SK-N-SH (cell line): ENCODE measurements around the gene SAMD14. TPM values are rescaled to one million over a fixed set of nuclear protein-coding genes. Genes with fewer than 3 reads are reported as not detected.

Experiments used
- CTCF ChIA-PET: fragments of 300-600, 350-600 bp; formaldehyde crosslinking; extraction: SDS; loops from one replicate; lab custom pipeline; 2021; lab: Yijun Ruan, JAX
- POLR2A ChIA-PET: fragments of 350-600 bp; sonication (Branson Sonifier 250); formaldehyde crosslinking; extraction: SDS; loops from one replicate; lab custom pipeline; 2020; ENCODE audit warnings: antibody characterized with exemption, inconsistent platforms; lab: Yijun Ruan, JAX
- DNase-seq: peaks from one replicate; pipeline ENCODE4 v3.0.0; 2012
- H2AFZ ChIP-seq: fragments of 200-600 bp; sonication (generic); 2 replicates; pipeline ENCODE4 v1.8.1; 2016; ENCODE audit warnings: antibody characterized with exemption, mild to moderate bottlenecking, low read depth
- H3F3A ChIP-seq: fragments of 200-600 bp; sonication (generic); replicated peaks from 2 replicates; pipeline ENCODE3; 2016; ENCODE audit warnings: antibody characterized with exemption, mild to moderate bottlenecking; ENCODE audit not compliant: insufficient read depth
- H3K27ac ChIP-seq, 2 experiments: fragments of 200-500 bp in 1 of 2; fragments of 200-600 bp in 1 of 2; sonication (Bioruptor generic) in 1 of 2; sonication (generic), shearing (Covaris generic) in 1 of 2; 2 replicates each; pipeline versions ENCODE4 v1.5.1 to v1.6.1; 2014 to 2016; ENCODE audit warnings: low read depth in 2 of 2, inconsistent platforms in 1 of 2, low read length in 1 of 2, mild to moderate bottlenecking in 1 of 2, mixed read lengths in 1 of 2
- H3K27me3 ChIP-seq: fragments of 200-600 bp; sonication (generic), shearing (Covaris generic); 2 replicates; pipeline ENCODE4 v1.6.1; 2016; ENCODE audit warnings: mixed run types; ENCODE audit not compliant: insufficient read depth
- H3K36me3 ChIP-seq, 2 experiments: fragments of 200-500 bp in 1 of 2; fragments of 200-600 bp in 1 of 2; sonication (Bioruptor generic) in 1 of 2; sonication (generic) in 1 of 2; replicated peaks in 1 of 2; 2 replicates each; pipeline versions ENCODE3 to v1.5.1; 2014 to 2016; ENCODE audit warnings: low read length in 1 of 2, mild to moderate bottlenecking in 1 of 2; ENCODE audit not compliant: insufficient read depth in 2 of 2, control insufficient read depth in 1 of 2
- H3K4me1 ChIP-seq, 2 experiments: fragments of 200-500 bp in 1 of 2; fragments of 200-600 bp in 1 of 2; sonication (Bioruptor generic) in 1 of 2; sonication (generic), shearing (Covaris generic) in 1 of 2; 2 replicates each; pipeline versions ENCODE4 v1.5.1 to v1.6.1; 2014 to 2016; ENCODE audit warnings: low read depth in 1 of 2, low read length in 1 of 2, mixed run types in 1 of 2; ENCODE audit not compliant: insufficient read depth in 2 of 2, control insufficient read depth in 1 of 2
- H3K4me2 ChIP-seq: fragments of 200-600 bp; sonication (generic), shearing (Covaris generic); 2 replicates; pipeline ENCODE4 v1.6.1; 2017; ENCODE audit warnings: mixed run types
- H3K4me3 ChIP-seq, 2 experiments: fragments of 200-500 bp in 1 of 2; fragments of 200-600 bp in 1 of 2; sonication (Bioruptor generic) in 1 of 2; sonication (generic), shearing (Covaris generic) in 1 of 2; 2 replicates each; pipeline versions ENCODE4 v1.5.1 to v1.8.1; 2014 to 2016; ENCODE audit warnings: low read depth in 2 of 2, inconsistent platforms in 1 of 2, low read length in 1 of 2, mild to moderate bottlenecking in 1 of 2, mixed read lengths in 1 of 2, moderate library complexity in 1 of 2
- H3K79me2 ChIP-seq: fragments of 200-600 bp; sonication (generic); 2 replicates; pipeline ENCODE4 v1.8.1; 2017; ENCODE audit warnings: mild to moderate bottlenecking; ENCODE audit not compliant: insufficient read depth
- H3K9ac ChIP-seq: fragments of 200-600 bp; sonication (generic); 2 replicates; pipeline ENCODE4 v1.6.1; 2017; ENCODE audit warnings: mixed run types
- H3K9me2 ChIP-seq: fragments of 200-600 bp; sonication (generic); 2 replicates; pipeline ENCODE4 v1.6.1; 2017; ENCODE audit warnings: mixed run types
- H3K9me3 ChIP-seq: fragments of 200-600 bp; sonication (generic); 2 replicates; pipeline ENCODE4 v1.6.1; 2017; ENCODE audit warnings: mixed run types, mild to moderate bottlenecking, moderate library complexity
- H4K20me1 ChIP-seq: fragments of 200-600 bp; sonication (generic); 2 replicates; pipeline ENCODE4 v1.6.1; 2017; ENCODE audit warnings: mild to moderate bottlenecking, mixed run types; ENCODE audit not compliant: insufficient read depth
- EP300 ChIP-seq, 2 experiments: IDR thresholded peaks; 2 replicates each; pipeline versions ENCODE4 v1.4.0 to v1.6.1; 2012; ENCODE audit warnings: borderline replicate concordance in 1 of 2, low read depth in 1 of 2, low read length in 1 of 2
- EZH2phosphoT487 ChIP-seq: fragments of 200-600 bp; sonication (generic); IDR thresholded peaks from 2 replicates; pipeline ENCODE4 v1.6.1; 2017; ENCODE audit warnings: low read depth, mixed run types, mild to moderate bottlenecking, antibody characterized with exemption, moderate library complexity, borderline replicate concordance
- GABPA ChIP-seq: IDR thresholded peaks from 2 replicates; pipeline ENCODE4 v1.4.0; 2012; ENCODE audit warnings: low read depth, mild to moderate bottlenecking
- GATA2 ChIP-seq: sonication (generic); formaldehyde crosslinking; IDR thresholded peaks from 2 replicates; pipeline ENCODE4 v1.5.0; 2020; ENCODE audit warnings: mild to moderate bottlenecking, missing genetic modification reagents
- JUND ChIP-seq: IDR thresholded peaks from 2 replicates; pipeline ENCODE4 v1.4.0; 2012
- MXI1 ChIP-seq: IDR thresholded peaks from 2 replicates; pipeline ENCODE4 v1.6.1; 2012; ENCODE audit warnings: mild to moderate bottlenecking, low read depth, low read length, improper control_type of control experiment
- PBX3 ChIP-seq: IDR thresholded peaks from 2 replicates; pipeline ENCODE4; 2012
- POLR2AphosphoS5 ChIP-seq: IDR thresholded peaks from 2 replicates; pipeline ENCODE4 v1.6.1; 2012; ENCODE audit warnings: low read depth, low read length
- RAD21 ChIP-seq: IDR thresholded peaks from 2 replicates; pipeline ENCODE4 v1.6.1; 2012; ENCODE audit warnings: mild to moderate bottlenecking, low read length
- RCOR1 ChIP-seq: fragments of 150-350 bp; IDR thresholded peaks from 2 replicates; pipeline ENCODE4 v1.6.1; 2017; ENCODE audit warnings: antibody characterized with exemption, low read length
- REST ChIP-seq: IDR thresholded peaks from 2 replicates; pipeline ENCODE4 v1.6.1; 2012; ENCODE audit warnings: mild to moderate bottlenecking, low read depth, low read length, moderate library complexity
- RXRA ChIP-seq: IDR thresholded peaks from 2 replicates; pipeline ENCODE4 v1.4.0; 2012; ENCODE audit warnings: low read depth, mild to moderate bottlenecking, borderline replicate concordance
- SIN3A ChIP-seq: IDR thresholded peaks from 2 replicates; pipeline ENCODE4 v1.6.1; 2012; ENCODE audit warnings: low read depth, mild to moderate bottlenecking, low read length, moderate library complexity, borderline replicate concordance
- SMC3 ChIP-seq: IDR thresholded peaks from 2 replicates; pipeline ENCODE4 v1.6.1; 2012; ENCODE audit warnings: low read depth, low read length, improper control_type of control experiment
- TEAD4 ChIP-seq: IDR thresholded peaks from 2 replicates; pipeline ENCODE4 v1.4.0; 2012; ENCODE audit warnings: mild to moderate bottlenecking, borderline replicate concordance; ENCODE audit not compliant: insufficient read depth
- USF1 ChIP-seq: IDR thresholded peaks from 2 replicates; pipeline ENCODE4 v1.4.0; 2012; ENCODE audit warnings: low read depth, borderline replicate concordance
- USF2 ChIP-seq: fragments of 150-350 bp; IDR thresholded peaks from 2 replicates; pipeline ENCODE4 v1.6.1; 2017; ENCODE audit warnings: antibody characterized with exemption, low read length, low read depth, borderline replicate concordance
- ZBTB33 ChIP-seq: IDR thresholded peaks from 2 replicates; pipeline ENCODE4 v1.4.0; 2012; ENCODE audit warnings: low read depth, borderline replicate concordance
- WGBS: methylation state at CpG from one replicate; pipeline ENCODE4 v1.1.6; 2017; ENCODE audit warnings: low lambda C conversion rate; 5-methylcytosine and 5-hydroxymethylcytosine counted together
- polyA plus RNA-seq, 3 experiments: library from polyadenylated mRNA; depleted of rRNA; stranded (reverse); fragments of >200 nt; gene quantifications; 2 replicates each; pipeline ENCODE4 v1.2.3, GENCODE V29; 2012

SAMD14 gene
- polyA plus RNA-seq, 1 of the 3 experiments (the other 2 are of a cell fraction): 3.4 TPM

- Histone ChIP-seq H3K4me3 (no peak overlapping the region), H3K9ac (no peak overlapping the region), H3K4me2 (no peak overlapping the region), H3K4me1 (peaks cover 21 to 38% of the 10 kb centered on the region in 2 experiments; a peak in 3 of 4 replicates), H2AFZ (no peak overlapping the region), H3K27ac (no peak overlapping the region), H3F3A (peaks cover 28% of the 10 kb centered on the region), H3K36me3 (peaks cover 33 to 56% of the 10 kb centered on the region in 2 experiments), H3K79me2 (peaks cover 75% of the 10 kb centered on the region), H3K27me3 (no peaks in the 10 kb centered on the region), H4K20me1 (peaks cover 79% of the 10 kb centered on the region), H3K9me2 (no peaks in the 10 kb centered on the region), H3K9me3 (no peaks in the 10 kb centered on the region)
- 92% methylated on average over 16 of the region's 16 CpGs for WGBS
- CTCF ChIA-PET: interaction anchor here (0.7 to 12.8 kb wide), 10 partner anchors 7 to 152 kb away, joined by 3 to 169 read pairs (median 9); partner anchors contain the start of gene COL1A1
- POLR2A ChIA-PET: interaction anchor here (1.2 kb wide), 1 partner anchor 15 kb away, joined by 3 read pairs; the partner anchor contains the start of gene SAMD14
- no peak for DNase-seq
- no peak for TF ChIP-seq RXRA
- no peak for TF ChIP-seq RCOR1
- TF ChIP-seq EZH2phosphoT487: no peak
Measured at GRCh38 chr17:50144845-50145531, 15.0 kb upstream of the SAMD14 start.

- Histone ChIP-seq H3F3A (peaks cover 31% of the 10 kb centered on the region), H4K20me1 (peaks cover 82% of the 10 kb centered on the region), H3K4me2 (no peak overlapping the region), H3K9ac (no peak overlapping the region), H3K9me2 (no peaks in the 10 kb centered on the region), H3K9me3 (no peaks in the 10 kb centered on the region), H3K79me2 (peaks cover 72% of the 10 kb centered on the region), H3K27ac (no peak overlapping the region), H3K4me3 (no peak overlapping the region), H2AFZ (no peak overlapping the region), H3K4me1 (peaks cover 21 to 38% of the 10 kb centered on the region in 2 experiments; a peak in 3 of 4 replicates), H3K27me3 (no peaks in the 10 kb centered on the region), H3K36me3 (peaks cover 37 to 61% of the 10 kb centered on the region in 2 experiments)
- CTCF ChIA-PET: interaction anchor here (0.9 to 12.8 kb wide), 5 partner anchors 6 to 147 kb away, joined by 4 to 169 read pairs (median 8); no protein-coding TSS in a partner anchor
- WGBS: 96% methylated on average over 6 of the region's 6 CpGs
- DNase-seq: no peak
- POLR2A ChIA-PET: no interaction called here
- no peak for TF ChIP-seq JUND
- no peak for TF ChIP-seq EP300 (IDR thresholded peaks at IDR 0.05; ENCODE audit: borderline replicate concordance in 1 of 2, low read depth in 1 of 2, low read length in 1 of 2)
- TF ChIP-seq SIN3A: no peak
- no peak for TF ChIP-seq REST
- TF ChIP-seq GABPA: no peak
- no peak for TF ChIP-seq RAD21
- no peak for TF ChIP-seq GATA2
- no peak for TF ChIP-seq SMC3
- TF ChIP-seq USF1: no peak
- no peak for TF ChIP-seq ZBTB33
- no peak for TF ChIP-seq USF2
- TF ChIP-seq POLR2AphosphoS5: no peak
- no peak for TF ChIP-seq TEAD4
- no peak for TF ChIP-seq EZH2phosphoT487
- TF ChIP-seq PBX3: no peak
- no peak for TF ChIP-seq MXI1
Measured at GRCh38 chr17:50144355-50144754, 14.4 kb upstream of the SAMD14 start.
